ENCODE results near the gene RBP4. TPM values are rescaled to one million over a fixed set of nuclear protein-coding genes. Genes with fewer than 3 reads are reported as not detected.

RBP4 gene
- polyA plus RNA-seq, 3 donors, result 0.25 to 0.64 TPM; not detected in 1

- no peak overlapping the region for H3K27ac ChIP-seq (ENCODE audit: low read depth in 1 of 2, low read length in 2 of 2)
- H3K9me3 Mint-ChIP-seq, result peaks cover 0 to 3% (median 0%) of the 10 kb centered on the region in 7 donors
- peaks cover 0 to 8% of the 10 kb centered on the region in 2 donors for H3K4me1 ChIP-seq (ENCODE audit: control insufficient read depth in 1 of 2, insufficient read depth in 2 of 2, low read length in 2 of 2)
- H4K20me1 ChIP-seq (ENCODE audit: insufficient read depth, low read length), result no peaks in the 10 kb centered on the region
- 84% methylated on average over 6 of the region's 7 CpGs for WGBS (ENCODE audit: insufficient coverage)
- DNase-seq, result no peak
- no peaks in the 10 kb centered on the region for H3K36me3 ChIP-seq (replicated peaks in 1 of 2; ENCODE audit: control insufficient read depth in 1 of 2, insufficient read depth in 2 of 2, low read length in 2 of 2)
- H3K79me2 ChIP-seq (ENCODE audit: insufficient read depth, low read length), result no peaks in the 10 kb centered on the region
- intact Hi-C loops (cut with micrococcal nuclease), result no loop called here
- no peak overlapping the region for H3K4me3 Mint-ChIP-seq
- H3K27me3 ChIP-seq (ENCODE audit: control insufficient read depth in 2 of 2, insufficient read depth in 2 of 2, low read length in 2 of 2), result peaks cover 0 to 4% of the 10 kb centered on the region in 2 donors
- peaks cover 0 to 1% of the 10 kb centered on the region in 2 donors for H3K36me3 Mint-ChIP-seq
- H2AFZ ChIP-seq (ENCODE audit: insufficient read depth, low read depth, low read length, poor library complexity, severe bottlenecking), result no peak overlapping the region
- peaks cover 6% of the 10 kb centered on the region for H3K4me1 Mint-ChIP-seq
- no peak overlapping the region for H3K4me3 ChIP-seq (replicated peaks in 1 of 3; ENCODE audit: low read depth in 2 of 3, low read length in 3 of 3)
- H3K9me3 ChIP-seq (replicated peaks in 1 of 2; ENCODE audit: control insufficient read depth in 1 of 2, insufficient read depth in 1 of 2, low read length in 2 of 2), result no peaks in the 10 kb centered on the region
- no peak overlapping the region for H3K27ac Mint-ChIP-seq
- no peak overlapping the region for H3K9ac ChIP-seq (ENCODE audit: insufficient read depth, low read length, poor library complexity, severe bottlenecking)
- TF ChIP-seq CTCF (IDR thresholded peaks at IDR 0.05), result no peak
- H3K27me3 Mint-ChIP-seq (ENCODE audit: low read depth in 3 of 3), result peaks cover 6 to 7% (median 7%) of the 10 kb centered on the region in 3 donors
- no peak overlapping the region for H3K4me2 ChIP-seq (replicated peaks; ENCODE audit: extremely low read depth, low read length, poor library complexity, severe bottlenecking)
Observed at GRCh38 chr10:93594518-93594917, 6.5 kb downstream of the RBP4 start.

- H3K79me2 ChIP-seq (ENCODE audit: insufficient read depth, low read length), result no peaks in the 10 kb centered on the region
- no peaks in the 10 kb centered on the region for H3K36me3 ChIP-seq (replicated peaks in 1 of 2; ENCODE audit: control insufficient read depth in 1 of 2, insufficient read depth in 2 of 2, low read length in 2 of 2)
- Mint-ChIP-seq H3K27me3 (ENCODE audit: low read depth in 3 of 3) (peaks cover 2 to 4% (median 3%) of the 10 kb centered on the region in 3 donors), H3K4me1 (peaks cover 6% of the 10 kb centered on the region), H3K36me3 (no peaks in the 10 kb centered on the region), H3K27ac (no peak overlapping the region), H3K4me3 (no peak overlapping the region), H3K9me3 (peaks cover 0 to 3% (median 0%) of the 10 kb centered on the region in 7 donors)
- no peak overlapping the region for H3K27ac ChIP-seq (ENCODE audit: low read depth in 1 of 2, low read length in 2 of 2)
- DNase-seq, result no peak
- no peak overlapping the region for H3K9ac ChIP-seq (ENCODE audit: insufficient read depth, low read length, poor library complexity, severe bottlenecking)
- H4K20me1 ChIP-seq (ENCODE audit: insufficient read depth, low read length), result no peaks in the 10 kb centered on the region
- H2AFZ ChIP-seq (ENCODE audit: insufficient read depth, low read depth, low read length, poor library complexity, severe bottlenecking), result no peak overlapping the region
- H3K4me3 ChIP-seq (replicated peaks in 1 of 3; ENCODE audit: low read depth in 2 of 3, low read length in 3 of 3), result no peak overlapping the region
- peaks cover 0 to 8% of the 10 kb centered on the region in 2 donors for H3K4me1 ChIP-seq (ENCODE audit: control insufficient read depth in 1 of 2, insufficient read depth in 2 of 2, low read length in 2 of 2)
- WGBS (ENCODE audit: insufficient coverage), result 96% methylated on average over 18 of the region's 18 CpGs
- H3K27me3 ChIP-seq (ENCODE audit: control insufficient read depth in 2 of 2, insufficient read depth in 2 of 2, low read length in 2 of 2), result no peaks in the 10 kb centered on the region
- H3K4me2 ChIP-seq (replicated peaks; ENCODE audit: extremely low read depth, low read length, poor library complexity, severe bottlenecking), result no peak overlapping the region
- no peaks in the 10 kb centered on the region for H3K9me3 ChIP-seq (replicated peaks in 1 of 2; ENCODE audit: control insufficient read depth in 1 of 2, insufficient read depth in 1 of 2, low read length in 2 of 2)
- TF ChIP-seq CTCF (IDR thresholded peaks at IDR 0.05), result no peak
- intact Hi-C loops (cut with micrococcal nuclease), result no loop called here
Observed at GRCh38 chr10:93593749-93594148, 7.3 kb downstream of the RBP4 start.
